Activated B cell treated with CpG ODN at 0.5 μM for 24 hours (primary cell): Measurements from ENCODE around the gene WNT11. TPM values are rescaled to one million over a fixed set of nuclear protein-coding genes. Genes with fewer than 3 reads are reported as not detected.

ENCODE experiments used
- total RNA-seq: library from RNA; stranded (reverse); gene quantifications from 2 replicates; pipeline ENCODE4 v1.2.3, GENCODE V29; 2022

The WNT11 gene
- total RNA-seq, 1 donor from 2014 or later: 0.16 TPM

Other genes starting within 250 kb of the WNT11 start
- gene THAP12, start 174.6 kb upstream of the WNT11 start, total RNA-seq: 56.5 and 60.2 TPM in 2 replicates
- gene GVQW3, start 174.8 kb upstream of the WNT11 start, total RNA-seq: 2.6 and 3.0 TPM in 2 replicates
- gene EMSY, start 238.5 kb upstream of the WNT11 start, total RNA-seq: 24.9 and 31.1 TPM in 2 replicates